GM12801 (cell line): ENCODE measurements around the gene HEATR3.

Experiments used
- CTCF ChIP-seq: IDR thresholded peaks from one replicate; pipeline ENCODE4 v1.5.1; 2011; ENCODE audit warnings: control low read depth; ENCODE audit not compliant: insufficient read length; ENCODE audit errors: extremely low read depth

Gene HEATR3

GRCh38 chr16:50103764-50104163 lies 38.0 kb downstream of the HEATR3 start:
- no peak for TF ChIP-seq CTCF

- no peak for TF ChIP-seq CTCF
Measured at GRCh38 chr16:50114357-50115129, 48.8 kb downstream of the HEATR3 start.

- TF ChIP-seq CTCF, result no peak
Measured at GRCh38 chr16:50120711-50121110, 54.9 kb downstream of the HEATR3 start.

GRCh38 chr16:50121278-50121677 lies 55.5 kb downstream of the HEATR3 start:
- no peak for TF ChIP-seq CTCF

GRCh38 chr16:50121721-50122445 lies 56.1 kb downstream of the HEATR3 start:
- no peak for TF ChIP-seq CTCF

- TF ChIP-seq CTCF, result no peak
Measured at GRCh38 chr16:50123417-50123816, 57.6 kb downstream of the HEATR3 start.

- no peak for TF ChIP-seq CTCF
Measured at GRCh38 chr16:50124769-50125168, 59.0 kb downstream of the HEATR3 start.
